GM18867 (cell line): ENCODE results near the gene IARS1.

Source experiments
- ATAC-seq: cut with Tn5 transposase; IDR thresholded peaks from one replicate; pipeline ENCODE4 v1.9.1; 2021; ENCODE audit warnings: mild to moderate bottlenecking, moderate library complexity; ENCODE audit not compliant: unreplicated experiment

Gene IARS1

DNA sequence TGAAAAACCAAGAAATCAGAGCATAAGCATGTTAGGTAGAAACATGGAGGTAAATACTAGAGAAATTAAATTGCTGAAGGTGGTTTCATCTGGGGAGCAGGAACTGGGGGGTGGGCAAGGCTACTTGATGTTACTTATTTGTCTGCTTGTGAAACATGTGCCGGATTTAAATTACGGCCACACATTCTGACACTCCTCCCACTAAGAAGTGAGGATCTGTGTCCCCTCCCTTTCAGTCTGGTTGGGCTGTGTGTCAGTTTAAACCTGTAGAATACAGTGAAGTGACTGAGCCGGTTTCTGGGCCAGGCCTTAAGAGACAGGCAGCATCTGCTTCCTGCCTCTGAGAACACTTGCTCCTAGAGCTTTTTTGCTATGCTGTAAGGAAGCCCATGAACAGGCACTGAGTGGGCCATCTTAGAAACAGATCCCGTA is 2.3 kb upstream of the IARS1 start:
- no peak for ATAC-seq

DNA sequence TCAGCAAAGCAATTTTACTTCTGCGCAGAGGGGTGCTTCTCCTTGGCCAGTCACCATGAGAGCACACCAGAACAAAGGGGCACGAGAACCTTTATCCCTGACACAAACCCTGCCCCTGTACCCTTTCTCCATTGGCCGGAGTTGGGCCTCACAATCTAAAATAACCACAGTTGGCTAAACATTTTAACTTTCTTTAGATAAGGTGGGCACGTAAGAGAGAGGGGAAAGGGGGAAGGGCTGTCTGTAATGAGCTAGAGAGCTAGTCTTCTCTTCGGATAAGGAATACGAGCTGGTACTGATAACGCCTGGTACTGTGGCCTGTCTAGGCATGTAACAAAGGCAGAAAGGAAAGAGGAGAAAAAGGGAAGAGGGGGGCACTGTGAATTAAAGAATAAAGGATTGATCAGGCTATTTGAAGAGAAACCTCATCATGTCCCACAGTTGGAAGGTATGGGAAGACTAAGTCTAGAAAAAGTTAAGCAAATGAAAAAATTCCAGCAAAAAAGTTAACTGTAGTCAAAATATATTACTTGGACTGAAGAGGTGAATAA is 1.8 kb upstream of the IARS1 start:
- ATAC-seq, result no peak

DNA sequence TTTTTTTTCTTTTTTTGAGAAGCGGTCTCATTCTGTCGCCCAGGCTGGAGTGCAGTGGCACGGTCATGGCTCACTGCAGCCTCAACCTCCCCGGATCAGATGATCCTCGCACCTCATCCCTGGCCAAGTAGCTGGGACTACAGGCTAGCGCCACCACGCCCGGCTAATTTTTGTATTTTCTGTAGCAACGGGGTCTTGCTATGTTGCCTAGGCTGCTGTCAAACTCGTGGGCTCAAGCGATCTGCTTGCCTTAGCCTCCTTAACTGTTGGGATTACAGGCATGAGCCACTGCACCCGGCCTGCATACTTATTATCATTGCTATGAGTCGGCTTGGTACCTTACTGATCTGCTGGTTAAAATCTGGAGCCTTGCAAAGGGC is 790 bp upstream of the IARS1 start:
- no peak for ATAC-seq

DNA sequence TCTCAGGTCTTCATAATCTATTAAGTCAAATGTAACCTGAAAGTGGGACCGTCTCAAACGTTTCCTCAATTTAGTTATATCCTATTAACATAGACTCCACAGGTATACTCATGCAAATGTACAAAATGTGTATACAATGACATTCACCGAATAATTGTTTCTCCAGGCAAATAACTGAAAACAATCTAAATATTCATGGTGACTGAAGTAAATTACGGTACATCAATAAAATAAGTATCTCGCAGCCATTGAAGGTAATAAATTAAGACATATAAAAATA is 482 bp downstream of the IARS1 start:
- no peak for ATAC-seq

DNA sequence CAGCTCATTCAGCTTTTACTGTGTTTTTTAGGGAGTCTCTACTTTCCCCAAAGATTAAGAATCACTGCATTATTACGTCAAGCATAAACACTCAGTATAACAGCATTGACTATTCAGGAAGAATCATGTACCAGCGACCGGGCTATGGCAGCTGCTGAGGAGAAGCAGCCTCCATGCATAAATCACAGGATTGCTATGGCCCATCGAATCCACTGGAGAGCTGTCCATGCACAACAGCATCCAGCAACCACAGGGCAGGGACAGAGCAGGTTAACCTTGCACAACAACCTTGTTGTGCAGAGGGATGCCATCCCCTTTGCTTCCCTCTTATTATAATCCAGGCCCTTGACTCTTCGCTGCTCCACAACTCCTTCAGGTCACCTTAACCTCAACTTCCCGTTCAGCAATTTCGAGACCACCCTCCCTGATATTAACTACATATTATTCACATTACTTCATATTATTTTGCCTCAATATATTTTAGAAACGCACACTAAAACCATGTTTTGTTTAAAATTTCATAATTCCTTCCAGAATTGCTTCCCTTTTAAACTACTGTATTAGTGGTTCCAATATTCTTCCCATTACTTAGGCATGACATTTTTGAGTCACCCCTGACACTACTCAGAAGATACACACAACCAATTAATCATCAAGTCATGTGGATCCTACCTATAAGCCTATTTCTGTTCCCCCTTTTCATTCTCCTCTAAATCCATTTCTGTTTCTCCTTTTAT is 991 bp downstream of the IARS1 start:
- ATAC-seq, result no peak

DNA sequence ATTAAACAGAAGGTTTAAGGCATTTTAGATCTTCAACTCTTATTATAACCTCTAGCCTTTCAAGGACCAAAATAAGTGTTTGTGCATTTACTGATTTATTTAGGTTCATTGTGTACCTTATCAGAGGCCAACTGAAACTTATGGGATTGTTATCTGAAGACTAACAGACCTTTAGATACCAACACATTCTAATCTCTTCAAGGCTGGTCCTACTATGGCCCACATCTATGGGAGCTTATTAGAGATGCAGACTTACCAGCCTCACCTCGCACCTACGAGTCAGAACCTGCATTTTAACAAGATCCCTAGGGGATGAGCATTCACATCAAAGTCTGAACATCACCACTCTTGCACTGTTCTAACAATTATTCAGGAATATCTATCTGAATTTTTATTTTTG is 1.9 kb downstream of the IARS1 start:
- no peak for ATAC-seq

DNA sequence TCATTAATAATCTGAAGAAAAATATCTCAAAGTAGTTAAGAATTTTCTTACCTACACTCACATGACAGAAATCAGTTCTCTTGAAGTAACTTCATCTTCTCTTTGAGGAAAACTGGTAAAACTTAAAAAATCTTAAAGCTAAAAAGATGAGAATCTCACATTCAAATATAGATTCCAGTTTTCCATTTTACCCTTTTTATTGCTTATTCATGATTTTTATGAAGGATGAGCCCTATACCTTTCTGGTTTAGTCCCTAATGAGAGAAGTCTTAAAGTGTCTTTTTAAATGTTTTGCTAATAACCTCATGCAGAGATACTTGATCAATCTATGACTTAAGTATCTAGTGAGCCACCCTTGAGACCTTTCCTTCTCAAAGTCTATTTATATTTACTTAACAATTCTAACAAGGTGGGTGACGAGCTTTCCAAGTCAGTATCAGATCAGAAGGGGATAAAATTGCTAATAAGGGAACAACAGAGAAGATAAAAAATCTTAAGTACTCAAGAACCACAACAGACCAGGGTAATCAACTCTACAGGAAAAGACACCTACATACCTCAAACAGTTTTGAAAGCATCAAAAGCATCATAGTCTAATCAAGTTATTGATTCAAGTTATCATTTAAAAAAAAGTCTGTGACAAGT is 2.6 kb downstream of the IARS1 start:
- ATAC-seq, result no peak

DNA sequence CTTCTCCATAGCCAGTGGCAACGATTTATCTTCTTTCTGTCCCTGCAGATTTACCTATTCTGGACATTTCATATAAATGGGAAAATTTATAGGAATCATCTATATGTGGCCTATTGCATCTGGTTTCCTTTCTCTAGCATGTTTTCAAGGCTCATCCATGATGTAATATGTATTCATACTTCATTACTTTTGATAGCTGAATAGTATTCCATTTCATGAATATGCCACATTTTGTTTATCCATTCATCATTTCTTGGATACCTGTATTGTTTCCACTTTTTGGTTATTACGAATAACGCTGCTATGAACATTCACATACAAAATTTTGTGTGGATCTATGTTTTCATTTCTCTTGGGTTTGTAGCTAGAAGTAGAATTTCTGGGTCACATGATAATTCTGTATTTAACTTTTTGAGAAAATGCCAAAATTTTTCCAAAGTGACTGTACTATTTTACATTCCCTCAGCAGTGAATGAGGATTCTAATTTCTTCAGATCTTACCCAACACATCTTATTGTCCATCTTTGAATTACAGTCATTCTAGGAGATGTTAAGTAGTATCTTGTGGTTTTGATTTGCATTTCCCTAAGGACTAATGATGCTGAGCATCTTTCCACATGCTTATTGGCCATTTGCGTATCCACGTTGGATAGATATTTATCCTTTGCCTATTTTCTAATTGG is 3.6 kb downstream of the IARS1 start:
- ATAC-seq, result no peak

DNA sequence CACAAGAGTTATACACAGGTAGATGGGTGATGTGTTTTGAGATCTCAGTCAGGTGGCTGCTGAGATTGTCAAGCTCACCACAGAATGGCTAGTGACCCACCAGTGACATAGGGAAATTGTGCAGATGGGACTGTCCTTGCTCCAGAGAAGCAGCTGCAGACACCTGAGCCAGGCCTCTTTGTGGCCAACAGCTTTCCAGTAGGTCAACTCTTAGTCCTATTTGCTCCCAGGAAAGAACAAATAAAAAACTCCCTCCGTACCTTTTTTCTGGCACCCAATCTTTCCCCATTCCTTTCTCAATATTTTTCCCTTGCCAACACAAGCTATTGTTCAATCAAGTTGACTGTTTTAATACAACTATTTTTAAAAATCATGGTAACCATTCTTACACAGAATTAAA is 14.2 kb downstream of the IARS1 start:
- ATAC-seq, result no peak

DNA sequence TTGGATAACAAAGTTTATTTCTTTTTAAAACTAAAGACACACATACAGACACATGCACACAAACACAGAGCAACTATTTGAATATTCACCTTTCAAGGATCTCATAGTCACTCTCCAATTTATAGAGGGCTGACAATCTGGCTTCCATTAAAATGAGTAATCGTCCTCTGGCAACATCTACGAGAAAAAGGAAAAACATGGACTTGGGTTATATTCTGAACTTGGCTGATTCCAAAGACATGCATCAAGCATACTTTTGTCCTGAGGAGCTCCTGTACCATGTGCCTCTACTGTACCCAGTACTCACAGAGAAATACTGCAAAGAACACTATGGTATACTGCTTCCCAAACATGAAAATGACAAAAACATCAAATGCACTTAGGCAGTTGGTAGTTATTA is 15.4 kb downstream of the IARS1 start:
- ATAC-seq, result no peak

DNA sequence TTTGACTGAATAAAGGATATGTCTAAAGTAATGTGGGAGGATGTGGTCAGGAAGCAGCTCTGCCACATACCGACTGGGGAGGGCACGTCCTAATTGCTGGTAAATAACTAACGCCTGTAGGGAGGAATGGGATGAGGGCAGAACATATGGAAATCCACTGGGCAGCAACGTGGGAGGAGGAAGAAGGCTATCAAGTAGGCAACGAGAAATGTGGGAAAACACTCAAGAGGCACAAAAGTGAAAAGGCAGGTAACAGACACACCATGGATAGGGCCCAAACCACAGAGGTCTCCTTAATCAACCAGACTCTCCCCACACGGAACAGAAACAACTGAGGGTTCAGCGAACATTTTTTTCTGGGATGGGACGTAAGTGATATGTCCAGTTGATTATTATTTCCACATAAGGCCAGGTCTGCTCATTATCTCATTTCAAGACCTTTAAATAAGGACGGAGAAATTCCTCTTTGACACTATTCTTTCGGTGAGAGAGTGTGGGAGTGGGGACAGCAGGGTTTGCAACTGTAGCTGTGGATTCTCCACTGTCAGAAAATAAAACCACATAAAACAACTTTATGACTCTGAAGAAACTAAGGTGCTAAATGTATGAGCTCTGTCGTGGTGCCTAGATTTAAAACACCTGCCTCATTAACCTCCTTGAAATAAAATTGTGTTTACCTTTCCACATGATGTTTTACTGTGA is 17.0 kb downstream of the IARS1 start:
- ATAC-seq, result no peak

DNA sequence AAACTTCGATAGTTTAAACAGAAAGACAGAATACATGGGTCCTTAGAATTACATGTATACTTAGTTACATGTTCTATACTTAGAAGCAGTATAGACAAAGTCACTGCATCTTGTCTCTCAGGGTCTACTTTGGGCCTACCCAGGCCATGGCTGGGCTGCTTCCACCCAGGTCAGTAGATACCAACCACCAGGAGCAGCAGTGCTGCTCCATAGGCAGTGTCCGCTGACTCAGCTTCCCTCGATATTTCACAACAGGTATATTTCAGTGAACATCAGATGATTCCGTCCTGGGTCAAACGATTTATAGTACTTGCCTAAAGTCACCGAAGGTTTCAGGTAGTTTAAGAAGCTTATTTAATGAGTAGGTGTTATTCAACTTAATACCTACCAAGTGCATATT is 18.0 kb downstream of the IARS1 start:
- ATAC-seq, result no peak

DNA sequence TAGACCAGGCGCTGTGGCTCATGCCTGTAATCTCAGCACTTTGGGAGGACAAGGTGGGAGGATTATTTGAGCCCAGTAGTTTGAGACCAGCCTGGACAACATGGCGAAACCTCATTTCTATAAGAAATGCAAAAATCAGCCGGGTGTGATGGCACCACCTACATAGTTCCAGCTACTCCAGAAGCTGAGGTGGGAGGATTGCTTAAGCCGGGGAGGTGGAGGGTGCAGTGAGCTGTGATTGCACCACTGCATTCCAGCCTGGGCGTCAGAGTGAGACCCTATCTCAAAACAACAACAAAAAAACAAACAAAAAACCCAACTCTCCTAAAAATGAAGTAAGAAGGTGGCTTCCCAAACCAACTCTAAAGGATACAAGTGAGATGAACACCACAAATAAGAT is 23.0 kb downstream of the IARS1 start:
- no peak for ATAC-seq

DNA sequence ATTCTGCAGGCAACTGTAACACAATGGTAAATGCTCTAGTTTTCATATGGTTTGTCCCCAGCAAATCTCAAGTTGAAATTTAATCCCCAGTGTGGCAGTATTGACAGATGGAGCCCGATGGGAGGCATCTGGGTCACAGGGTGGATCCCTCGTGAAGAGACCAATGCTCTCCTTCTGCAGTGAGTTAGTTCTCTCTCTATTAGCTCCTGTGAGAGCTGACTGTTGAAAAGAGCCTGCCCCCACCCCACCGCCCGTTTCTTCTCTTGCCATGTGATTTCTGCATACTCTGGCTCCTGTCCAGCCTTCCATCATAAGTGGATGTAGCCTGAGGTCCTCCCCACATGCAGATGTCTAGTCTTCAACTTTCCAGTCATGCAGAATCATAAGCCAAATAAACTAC is 27.0 kb downstream of the IARS1 start:
- no peak for ATAC-seq

DNA sequence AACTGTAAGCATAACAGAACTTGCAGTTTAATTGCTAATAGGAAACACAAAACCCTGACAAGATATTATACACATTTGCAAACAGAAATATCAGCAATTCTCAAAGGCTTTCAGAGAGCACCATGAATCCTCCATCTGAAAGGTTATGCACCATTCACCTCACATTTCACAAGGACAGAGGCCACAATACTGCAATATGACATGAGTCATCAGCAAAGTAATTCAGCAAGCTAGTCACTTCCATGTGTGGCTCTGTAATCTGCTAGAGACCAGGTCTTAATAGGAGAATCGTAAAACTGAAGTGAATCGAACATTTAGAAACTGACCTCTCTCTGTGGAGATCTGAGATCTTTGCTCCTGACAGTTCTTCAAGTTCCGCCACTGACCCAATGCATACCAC is 28.3 kb downstream of the IARS1 start:
- no peak for ATAC-seq

DNA sequence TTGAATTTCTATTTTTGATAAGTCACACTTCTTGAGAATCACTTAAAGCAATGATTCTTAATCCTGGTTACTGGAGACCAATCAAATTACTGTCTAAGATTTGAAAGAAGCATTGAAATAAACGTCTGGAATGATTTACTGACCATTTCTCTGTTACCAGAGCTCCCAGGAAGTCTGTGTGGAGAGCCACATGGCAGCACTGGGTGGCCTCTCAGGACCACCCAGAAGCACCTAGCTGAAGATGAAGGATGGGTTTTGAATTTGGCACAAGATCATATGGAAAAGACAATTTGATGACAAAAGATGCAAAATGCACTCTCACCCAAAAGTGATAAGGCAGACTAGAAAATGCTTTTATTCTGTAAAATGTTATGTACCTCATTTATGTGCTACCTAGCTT is 30.4 kb downstream of the IARS1 start:
- no peak for ATAC-seq

DNA sequence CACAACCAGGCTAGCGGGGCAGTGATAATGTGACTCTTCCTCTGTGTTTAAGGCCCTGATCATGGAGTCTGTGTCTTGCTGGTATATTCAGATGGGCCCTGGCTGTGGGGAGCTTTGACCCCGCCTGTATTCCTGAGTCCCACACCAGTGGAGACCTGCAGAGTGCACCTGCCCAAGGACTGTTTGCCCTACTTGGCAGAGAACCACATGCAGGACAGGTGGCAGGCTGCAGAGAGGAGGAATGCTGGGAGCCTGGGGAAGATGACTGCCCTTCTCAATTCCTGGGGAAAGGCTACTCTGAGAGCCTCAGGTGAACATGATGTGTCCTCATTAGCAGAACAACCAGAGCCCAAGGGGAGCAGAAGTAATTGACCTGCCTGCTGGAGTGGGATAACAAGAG is 36.2 kb downstream of the IARS1 start:
- no peak for ATAC-seq

DNA sequence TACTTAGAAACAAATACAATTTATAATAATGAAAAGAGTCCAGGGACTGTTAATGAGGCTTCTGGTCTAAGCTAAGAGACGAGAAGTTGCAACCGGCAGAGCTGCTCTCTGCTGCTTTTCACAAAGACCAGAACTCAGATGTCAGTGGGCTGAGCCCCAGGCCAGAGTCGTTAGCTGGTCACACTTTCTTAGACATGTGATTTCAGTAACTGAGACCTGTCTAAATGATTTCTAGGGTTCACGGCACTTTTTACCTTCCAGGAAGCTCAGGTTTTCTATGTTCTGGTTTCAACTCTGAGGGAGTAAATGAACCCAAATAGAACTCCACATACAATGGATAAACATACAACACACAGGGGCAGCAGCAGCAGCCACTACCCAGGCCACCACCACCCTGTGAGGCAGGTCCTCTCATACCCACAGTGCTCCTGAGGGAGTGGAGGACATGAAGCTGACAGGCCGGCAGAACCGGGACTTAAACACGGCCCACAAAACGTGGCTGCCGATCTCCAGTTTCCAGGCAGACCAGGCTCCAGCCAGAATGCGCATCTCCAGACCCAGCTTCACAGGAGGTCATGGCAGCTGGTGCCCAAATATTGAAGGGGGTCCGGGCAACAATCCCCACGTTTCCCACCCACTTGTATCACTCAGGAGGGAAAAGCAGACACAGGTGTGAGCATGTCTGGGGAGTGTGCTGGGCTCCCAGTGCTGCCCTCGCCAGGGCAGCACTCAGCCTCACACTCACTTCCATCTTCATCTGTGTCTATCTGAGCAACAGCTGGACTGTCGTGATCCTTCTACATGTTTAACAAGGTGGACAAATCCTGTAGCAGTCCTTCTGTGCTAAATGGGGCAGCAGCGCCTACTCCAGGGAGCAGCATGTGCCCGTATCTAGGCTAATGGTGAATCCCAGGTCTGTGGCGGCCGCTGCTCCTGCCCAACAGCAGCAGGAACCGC is 38.8 kb downstream of the IARS1 start:
- ATAC-seq, result no peak

DNA sequence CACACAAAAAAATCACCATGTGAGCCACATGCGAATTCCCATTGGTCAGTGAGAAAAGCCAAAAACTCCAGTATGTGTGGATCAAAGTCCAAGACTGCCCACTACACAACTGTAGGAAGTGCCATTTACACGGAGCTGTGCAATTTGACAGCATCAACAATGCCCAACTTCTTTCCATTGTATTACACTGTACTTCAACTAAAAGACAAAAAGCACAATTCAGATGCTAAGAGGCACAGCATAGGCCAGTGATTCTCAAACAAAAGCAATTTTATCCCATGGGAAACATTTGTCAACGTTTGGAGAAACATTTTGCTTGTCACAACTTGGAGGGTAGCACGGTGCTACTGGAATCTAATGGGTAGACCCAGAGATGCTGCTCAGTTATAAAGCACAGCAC is 39.8 kb downstream of the IARS1 start:
- no peak for ATAC-seq

DNA sequence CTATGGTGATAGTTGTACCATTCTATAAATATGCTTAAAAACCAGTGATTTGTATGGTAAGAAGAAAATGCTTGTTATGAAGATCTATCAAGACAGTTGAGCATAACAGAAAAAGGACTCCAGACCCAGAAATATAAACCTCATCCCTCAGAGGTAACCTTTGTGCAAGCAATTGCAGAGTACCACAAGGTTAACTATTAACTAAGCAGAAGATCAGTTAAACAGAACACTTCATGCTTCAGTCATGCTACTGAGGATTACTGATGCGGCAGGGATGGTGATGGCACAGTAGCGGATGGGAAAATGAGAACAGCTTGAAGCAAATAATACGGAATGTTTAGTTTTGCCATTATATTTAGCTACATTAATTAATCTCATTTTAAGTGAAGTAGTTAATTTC is 45.5 kb downstream of the IARS1 start:
- no peak for ATAC-seq

DNA sequence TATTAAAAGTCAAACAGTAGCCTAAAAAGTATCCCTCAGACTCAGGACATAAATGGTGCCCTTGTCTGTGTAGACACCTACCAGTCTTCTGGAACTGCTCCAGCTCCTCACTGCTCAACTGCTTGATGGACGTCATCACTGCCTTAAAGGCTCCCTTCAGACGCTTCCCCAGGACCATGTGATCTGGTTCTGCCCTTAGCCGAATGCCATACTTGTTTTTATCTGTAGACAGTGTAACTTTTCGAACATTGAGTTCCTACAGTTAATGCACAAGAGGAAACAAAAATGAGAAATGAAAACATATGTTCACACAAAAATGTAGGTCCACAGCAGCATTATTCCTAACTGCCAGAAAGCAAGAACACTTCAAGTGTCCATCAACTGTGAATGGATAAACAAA is 46.2 kb downstream of the IARS1 start:
- ATAC-seq, result no peak
